Activated T-cell treated with anti-CD3 and anti-CD28 coated beads for 48 hours (primary cell): Measurements from ENCODE around the gene IFT57.
"Not testable (repeated sequence)": the region's sequence is repeated elsewhere in the genome, so short reads cannot be mapped to it uniquely, and the experiment has no call there.

Experiments
- DNase-seq: peaks from one replicate; pipeline ENCODE4 v3.0.0-alpha.2; 2020; ENCODE audit warnings: low read depth

Gene IFT57

GRCh38 chr3:108221911-108222852 lies at the start of gene IFT57:
IFT57 (minus strand) TSS chr3:108222424; CDS start chr3:108222322, 102 bp downstream.
- DNase-seq: peak; percentile 92

- no peak for DNase-seq
Observed at GRCh38 chr3:108271626-108272025, 49.4 kb upstream of the IFT57 start.

- not testable (repeated sequence) for DNase-seq
Observed at GRCh38 chr3:108268235-108268634, 46.0 kb upstream of the IFT57 start.

- DNase-seq: not testable (repeated sequence)
Observed at GRCh38 chr3:108264534-108265298, 42.5 kb upstream of the IFT57 start.

- DNase-seq: no peak
Observed at GRCh38 chr3:108255131-108255530, 32.9 kb upstream of the IFT57 start.

GRCh38 chr3:108251844-108252243 lies 29.6 kb upstream of the IFT57 start:
- DNase-seq: no peak

GRCh38 chr3:108251265-108251664 lies 29.0 kb upstream of the IFT57 start:
- no peak for DNase-seq

GRCh38 chr3:108250626-108251025 lies 28.4 kb upstream of the IFT57 start:
- DNase-seq: no peak

GRCh38 chr3:108243243-108243642 lies 21.0 kb upstream of the IFT57 start:
- DNase-seq: no peak

GRCh38 chr3:108242776-108243175 lies 20.6 kb upstream of the IFT57 start:
- DNase-seq: no peak

GRCh38 chr3:108241721-108242120 lies 19.5 kb upstream of the IFT57 start:
- DNase-seq: no peak

- DNase-seq: no peak
Observed at GRCh38 chr3:108241146-108241545, 18.9 kb upstream of the IFT57 start.

- DNase-seq: no peak
Observed at GRCh38 chr3:108239082-108239481, 16.9 kb upstream of the IFT57 start.

- DNase-seq: no peak
Observed at GRCh38 chr3:108235290-108235689, 13.1 kb upstream of the IFT57 start.

- no peak for DNase-seq
Observed at GRCh38 chr3:108234387-108234957, 12.2 kb upstream of the IFT57 start.

GRCh38 chr3:108228286-108228685 lies 6.1 kb upstream of the IFT57 start:
- no peak for DNase-seq

- no peak for DNase-seq
Observed at GRCh38 chr3:108227131-108227530, 4.9 kb upstream of the IFT57 start.

GRCh38 chr3:108225221-108225620 lies 3.0 kb upstream of the IFT57 start:
- DNase-seq: no peak

GRCh38 chr3:108223928-108224327 lies 1.7 kb upstream of the IFT57 start:
- DNase-seq: no peak

- DNase-seq: no peak
Observed at GRCh38 chr3:108222853-108223565, 785 bp upstream of the IFT57 start.

- DNase-seq: no peak
Observed at GRCh38 chr3:108221393-108221792, 831 bp downstream of the IFT57 start.

GRCh38 chr3:108219336-108219735 lies 2.9 kb downstream of the IFT57 start:
- DNase-seq: no peak
